Neutrophil (primary cell): ENCODE measurements around the gene UVRAG.
A peak's percentile ranks its signal among the peaks of the same experiment; 100 is the strongest.

Source experiments
- H3K27ac ChIP-seq: fragments of 200-600 bp; sonication (generic); 2 replicates; pipeline ENCODE4 v1.5.1; 2016; ENCODE audit warnings: mild to moderate bottlenecking, moderate library complexity
- H3K27me3 ChIP-seq: fragments of 200-600 bp; sonication (generic); 2 replicates; pipeline ENCODE4 v1.6.0; 2016; ENCODE audit warnings: mild to moderate bottlenecking
- H3K36me3 ChIP-seq: fragments of 200-600 bp; sonication (generic); 2 replicates; pipeline ENCODE4 v1.5.1; 2017
- H3K4me1 ChIP-seq, 2 experiments: fragments of 200-600 bp in 1 of 2; sonication (generic) in 1 of 2; 1 replicate in 1 of 2; 2 replicates in 1 of 2; pipeline versions ENCODE4 v1.5.1 to v1.6.1; 2013 to 2016; ENCODE audit warnings: low read depth in 1 of 2, low read length in 1 of 2, mild to moderate bottlenecking in 1 of 2, moderate library complexity in 1 of 2; ENCODE audit not compliant: control insufficient read depth in 1 of 2, insufficient read depth in 1 of 2
- H3K4me3 ChIP-seq, 2 experiments: fragments of 200-600 bp in 1 of 2; sonication (generic) in 1 of 2; 1 replicate in 1 of 2; 2 replicates in 1 of 2; pipeline ENCODE4 v1.5.1; 2013 to 2016; ENCODE audit warnings: low read depth in 1 of 2, low read length in 1 of 2, mild to moderate bottlenecking in 1 of 2, moderate library complexity in 1 of 2
- H3K9me3 ChIP-seq: fragments of 200-600 bp; sonication (generic); 2 replicates; pipeline ENCODE4 v1.5.1; 2016
- CTCF ChIP-seq: fragments of 200-600 bp; sonication (generic); IDR thresholded peaks from 2 replicates; pipeline ENCODE4 v1.5.1; 2016; ENCODE audit warnings: antibody characterized with exemption

Gene UVRAG

GRCh38 chr11:75813622-75814039 lies 1.4 kb upstream of the UVRAG start:
- Histone ChIP-seq H3K4me3 (peak overlapping the region; percentile 96), H3K27ac (peak overlapping the region; percentile 92), H3K27me3 (no peaks in the 10 kb centered on the region), H3K4me1 (peaks cover 42 to 43% of the 10 kb centered on the region in 2 experiments), H3K9me3 (no peaks in the 10 kb centered on the region), H3K36me3 (no peaks in the 10 kb centered on the region)
- no peak for TF ChIP-seq CTCF

DNA sequence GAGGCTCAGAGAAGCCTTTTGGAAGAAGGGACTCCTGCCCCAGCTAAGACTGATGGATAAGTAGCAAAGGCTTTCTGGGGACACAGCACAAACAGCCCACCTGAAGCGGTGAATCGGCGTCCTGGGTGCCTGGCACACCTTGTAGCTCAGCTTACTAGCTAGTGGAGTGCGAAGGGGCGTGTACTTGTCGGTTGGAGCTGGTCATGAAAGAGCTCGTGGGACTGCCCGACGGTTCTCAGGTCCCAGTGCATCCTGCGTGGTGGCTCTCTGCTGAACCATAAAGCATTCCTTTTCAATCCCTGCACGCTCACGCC lies 690 bp upstream of the UVRAG start:
- Histone ChIP-seq H3K9me3 (no peaks in the 10 kb centered on the region), H3K36me3 (no peaks in the 10 kb centered on the region), H3K27me3 (no peaks in the 10 kb centered on the region), H3K27ac (peak overlapping the region; percentile 92), H3K4me1 (peaks cover 45% of the 10 kb centered on the region in 2 experiments), H3K4me3 (peak overlapping the region; percentile 96)
- no peak for TF ChIP-seq CTCF

GRCh38 chr11:75815345-75816168 lies 547 bp downstream of the UVRAG start:
- no peaks in the 10 kb centered on the region for H3K27me3 ChIP-seq
- no peaks in the 10 kb centered on the region for H3K36me3 ChIP-seq
- H3K4me1 ChIP-seq, result peaks cover 40% of the 10 kb centered on the region in 2 experiments
- H3K9me3 ChIP-seq, result no peaks in the 10 kb centered on the region
- TF ChIP-seq CTCF, result no peak
- peak overlapping the region; percentile 92 for H3K27ac ChIP-seq
- H3K4me3 ChIP-seq, result peak overlapping the region; percentile 96

DNA sequence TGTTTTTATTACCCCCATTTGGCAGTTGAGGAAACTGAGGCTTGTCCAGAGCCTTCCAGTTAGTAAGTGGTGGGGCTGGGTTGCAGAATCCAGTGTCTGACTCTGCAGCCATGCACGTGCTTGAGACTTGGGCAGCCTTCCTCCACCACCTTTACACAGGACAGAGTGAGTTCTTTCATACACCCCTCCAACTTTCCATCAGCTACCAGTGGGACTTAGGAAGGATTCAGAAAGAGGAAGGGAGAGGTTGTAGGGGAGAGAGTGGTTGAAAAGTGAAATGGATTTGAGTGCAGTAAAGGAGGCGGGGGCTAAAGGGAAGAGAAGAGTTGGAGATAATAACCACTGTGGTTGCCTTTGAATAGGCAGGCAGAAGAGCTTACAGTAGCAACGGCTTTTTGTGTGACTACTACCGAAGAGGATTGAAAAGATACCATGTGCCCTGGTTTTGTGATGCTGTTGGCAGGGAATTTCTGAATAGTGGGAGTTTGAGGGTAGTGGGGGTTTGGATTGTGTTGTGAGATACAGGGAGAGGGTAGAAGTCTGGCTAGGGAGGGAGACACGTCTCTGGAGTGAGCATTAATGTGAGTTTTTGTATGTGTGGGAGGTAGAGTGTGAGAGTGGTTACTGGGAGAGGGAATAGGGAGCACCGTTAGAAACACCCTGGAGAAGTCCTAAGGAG lies 1.7 kb downstream of the UVRAG start:
- no peaks in the 10 kb centered on the region for H3K9me3 ChIP-seq
- peaks cover 32% of the 10 kb centered on the region in 2 experiments for H3K4me1 ChIP-seq
- H3K4me3 ChIP-seq, result peak overlapping the region; percentile 96
- TF ChIP-seq CTCF, result no peak
- no peaks in the 10 kb centered on the region for H3K36me3 ChIP-seq
- H3K27me3 ChIP-seq, result no peaks in the 10 kb centered on the region
- H3K27ac ChIP-seq, result peak overlapping the region; percentile 92

GRCh38 chr11:75820645-75821044 lies 5.6 kb downstream of the UVRAG start:
- H3K27me3 ChIP-seq, result no peaks in the 10 kb centered on the region
- H3K27ac ChIP-seq, result no peak overlapping the region
- H3K9me3 ChIP-seq, result no peaks in the 10 kb centered on the region
- H3K4me3 ChIP-seq, result no peak overlapping the region
- peaks cover 24% of the 10 kb centered on the region in 2 experiments for H3K4me1 ChIP-seq
- H3K36me3 ChIP-seq, result no peaks in the 10 kb centered on the region
- no peak for TF ChIP-seq CTCF
